Measurements from ENCODE around the gene ARFRP1. TPM values are rescaled to one million over a fixed set of nuclear protein-coding genes. Genes with fewer than 3 reads are reported as not detected.

Gene ARFRP1
- total RNA-seq, 1 donor, result 21.7 TPM

GRCh38 chr20:63744574-63745423 is 37.0 kb upstream of the ARFRP1 start:
- H3K4me1 ChIP-seq (ENCODE audit: insufficient read depth, low read length), result peaks cover 9% of the 10 kb centered on the region
- H3K27me3 ChIP-seq (ENCODE audit: insufficient read depth, low read length), result no peaks in the 10 kb centered on the region
- no peak for TF ChIP-seq CTCF (IDR thresholded peaks at IDR 0.05; ENCODE audit: extremely low read depth, low read depth, low read length)
- no peak overlapping the region for H3K27ac ChIP-seq (ENCODE audit: low read depth, low read length)
- peak; percentile 89 for DNase-seq (ENCODE audit: insufficient read length, low spot score, missing footprints)
- peaks cover 4% of the 10 kb centered on the region for H3K79me2 ChIP-seq (ENCODE audit: insufficient read depth, low read length)
- no peak overlapping the region for H3K4me3 ChIP-seq (ENCODE audit: insufficient read depth, low read length)
- peaks cover 22% of the 10 kb centered on the region for H3K36me3 ChIP-seq (ENCODE audit: insufficient read depth, low read length)
- H2AFZ ChIP-seq (ENCODE audit: low read length), result no peak overlapping the region
- no peak overlapping the region for H3K4me2 ChIP-seq (ENCODE audit: insufficient read depth, low read length)
- no peaks in the 10 kb centered on the region for H3K9me3 ChIP-seq (ENCODE audit: low read depth, low read length)
- peaks cover 8% of the 10 kb centered on the region for H4K20me1 ChIP-seq (ENCODE audit: insufficient read depth, low read length)

GRCh38 chr20:63744158-63744557 is 36.4 kb upstream of the ARFRP1 start:
- Histone ChIP-seq H2AFZ (ENCODE audit: low read length) (no peak overlapping the region), H3K9me3 (ENCODE audit: low read depth, low read length) (no peaks in the 10 kb centered on the region), H3K27me3 (ENCODE audit: insufficient read depth, low read length) (no peaks in the 10 kb centered on the region), H3K4me3 (ENCODE audit: insufficient read depth, low read length) (no peak overlapping the region), H3K79me2 (ENCODE audit: insufficient read depth, low read length) (peaks cover 4% of the 10 kb centered on the region), H3K4me2 (ENCODE audit: insufficient read depth, low read length) (no peak overlapping the region), H3K27ac (ENCODE audit: low read depth, low read length) (no peak overlapping the region), H3K36me3 (ENCODE audit: insufficient read depth, low read length) (peaks cover 22% of the 10 kb centered on the region), H3K4me1 (ENCODE audit: insufficient read depth, low read length) (peaks cover 9% of the 10 kb centered on the region), H4K20me1 (ENCODE audit: insufficient read depth, low read length) (peaks cover 8% of the 10 kb centered on the region)
- DNase-seq (ENCODE audit: insufficient read length, low spot score, missing footprints), result peak; percentile 63
- TF ChIP-seq CTCF (IDR thresholded peaks at IDR 0.05; ENCODE audit: extremely low read depth, low read depth, low read length), result no peak

GRCh38 chr20:63743210-63743970 is 35.6 kb upstream of the ARFRP1 start:
- Histone ChIP-seq H3K27ac (ENCODE audit: low read depth, low read length) (no peak overlapping the region), H3K27me3 (ENCODE audit: insufficient read depth, low read length) (no peaks in the 10 kb centered on the region), H3K79me2 (ENCODE audit: insufficient read depth, low read length) (peaks cover 4% of the 10 kb centered on the region), H2AFZ (ENCODE audit: low read length) (no peak overlapping the region), H3K36me3 (ENCODE audit: insufficient read depth, low read length) (peaks cover 22% of the 10 kb centered on the region), H3K4me1 (ENCODE audit: insufficient read depth, low read length) (peaks cover 9% of the 10 kb centered on the region), H3K4me3 (ENCODE audit: insufficient read depth, low read length) (no peak overlapping the region), H3K4me2 (ENCODE audit: insufficient read depth, low read length) (no peak overlapping the region), H3K9me3 (ENCODE audit: low read depth, low read length) (no peaks in the 10 kb centered on the region), H4K20me1 (ENCODE audit: insufficient read depth, low read length) (peaks cover 8% of the 10 kb centered on the region)
- TF ChIP-seq CTCF (IDR thresholded peaks at IDR 0.05; ENCODE audit: extremely low read depth, low read depth, low read length), result no peak
- peak; percentile 74 for DNase-seq (ENCODE audit: insufficient read length, low spot score, missing footprints)
